SH-SY5Y (cell line): Measurements from ENCODE around the gene PLEKHA5.

Source experiments
- GATA2 ChIP-seq: IDR thresholded peaks from 2 replicates; pipeline ENCODE4 v1.6.1; 2011; ENCODE audit warnings: mild to moderate bottlenecking, low read depth, low read length
- GATA3 ChIP-seq: IDR thresholded peaks from 2 replicates; pipeline ENCODE4 v1.6.1; 2011; ENCODE audit warnings: low read depth, mild to moderate bottlenecking, low read length, moderate library complexity

- TF ChIP-seq GATA2, result no peak
- TF ChIP-seq GATA3, result no peak
Observed at GRCh38 chr12:19287302-19287701, 157.8 kb downstream of the PLEKHA5 start.
